HEK293T (cell line): Measurements from ENCODE around the gene OR10S1.

Experiments
- CTCF ChIA-PET: fragments of 350-600 bp; formaldehyde crosslinking; extraction: SDS; loops from one replicate; lab custom pipeline; 2021; ENCODE audit warnings: antibody characterized with exemption, inconsistent platforms; lab: Yijun Ruan, JAX
- POLR2A ChIA-PET: fragments of 350-600 bp; formaldehyde crosslinking; extraction: SDS; loops from one replicate; lab custom pipeline; 2020; ENCODE audit warnings: antibody characterized with exemption, inconsistent platforms; lab: Yijun Ruan, JAX
- DNase-seq: peaks from one replicate; pipeline ENCODE4 v3.0.0; 2012; ENCODE audit warnings: mixed read lengths; ENCODE audit errors: extremely low spot score
- ARNT ChIP-seq: fragments of 450-650 bp; IDR thresholded peaks from 2 replicates; pipeline ENCODE4 v1.6.1; 2017; ENCODE audit warnings: mild to moderate bottlenecking
- BHLHE40 ChIP-seq: fragments of 450-650 bp; IDR thresholded peaks from 2 replicates; pipeline ENCODE4 v1.6.1; 2016; ENCODE audit warnings: mild to moderate bottlenecking, moderate library complexity, borderline replicate concordance
- CTBP1 ChIP-seq: fragments of 450-650 bp; IDR thresholded peaks from 2 replicates; pipeline ENCODE4 v1.6.1; 2016; ENCODE audit warnings: borderline replicate concordance
- ELF4 ChIP-seq: fragments of 450-650 bp; IDR thresholded peaks from 2 replicates; pipeline ENCODE4 v1.6.1; 2017; ENCODE audit warnings: antibody characterized with exemption
- FOXA1 ChIP-seq: fragments of 450-650 bp; IDR thresholded peaks from 2 replicates; pipeline ENCODE4 v1.6.1; 2016; ENCODE audit warnings: mild to moderate bottlenecking
- FOXK2 ChIP-seq: fragments of 450-650 bp; IDR thresholded peaks from 2 replicates; pipeline ENCODE4 v1.6.1; 2016; ENCODE audit warnings: mild to moderate bottlenecking
- FOXM1 ChIP-seq: fragments of 450-650 bp; IDR thresholded peaks from 2 replicates; pipeline ENCODE4 v1.6.1; 2017; ENCODE audit warnings: mild to moderate bottlenecking, borderline replicate concordance
- HDGF ChIP-seq: fragments of 450-650 bp; IDR thresholded peaks from 2 replicates; pipeline ENCODE4 v1.6.1; 2017; ENCODE audit warnings: antibody characterized with exemption, borderline replicate concordance
- L3MBTL2 ChIP-seq: fragments of 450-650 bp; conservative IDR thresholded peaks from 2 replicates; pipeline ENCODE4 v1.6.1; 2016; ENCODE audit warnings: mild to moderate bottlenecking
- LEF1 ChIP-seq: fragments of 450-650 bp; IDR thresholded peaks from 2 replicates; pipeline ENCODE4 v1.6.1; 2017; ENCODE audit warnings: mild to moderate bottlenecking, borderline replicate concordance
- NFRKB ChIP-seq: fragments of 450-650 bp; IDR thresholded peaks from 2 replicates; pipeline ENCODE4 v1.6.1; 2016; ENCODE audit warnings: mild to moderate bottlenecking, moderate library complexity
- PKNOX1 ChIP-seq: fragments of 450-650 bp; IDR thresholded peaks from 2 replicates; pipeline ENCODE4 v1.6.1; 2016
- SP1 ChIP-seq: fragments of 450-650 bp; IDR thresholded peaks from 2 replicates; pipeline ENCODE4 v1.6.1; 2017
- SUZ12 ChIP-seq: fragments of 450-650 bp; IDR thresholded peaks from 2 replicates; pipeline ENCODE4 v1.6.1; 2016; ENCODE audit warnings: mild to moderate bottlenecking
- TARDBP ChIP-seq: fragments of 450-650 bp; IDR thresholded peaks from 2 replicates; pipeline ENCODE4 v1.6.1; 2016
- ZNF384 ChIP-seq: fragments of 450-650 bp; IDR thresholded peaks from 2 replicates; pipeline ENCODE4 v1.6.1; 2016

Gene OR10S1

GRCh38 chr11:123973816-123974215, 3.8 kb downstream of the OR10S1 start:
- no peak for DNase-seq
- POLR2A ChIA-PET: no interaction called here
- TF ChIP-seq FOXA1 (no peak), ZNF384 (no peak), LEF1 (no peak), BHLHE40 (no peak), FOXK2 (no peak), HDGF (no peak), ELF4 (no peak), TARDBP (no peak), NFRKB (no peak), L3MBTL2 (no peak), CTBP1 (no peak), ARNT (no peak), FOXM1 (no peak)
- CTCF ChIA-PET: no interaction called here

- POLR2A ChIA-PET: no interaction called here
- DNase-seq: no peak
- CTCF ChIA-PET: interaction anchor here (0.6 kb wide), 1 partner anchor 9 kb away, joined by 3 read pairs; no protein-coding TSS in a partner anchor
- TF ChIP-seq CTBP1 (no peak), FOXA1 (no peak)
Measured at GRCh38 chr11:123956752-123957151, 20.8 kb downstream of the OR10S1 start.

GRCh38 chr11:123945132-123945531, 32.4 kb downstream of the OR10S1 start:
- no peak for DNase-seq
- ChIA-PET CTCF (no interaction called here), POLR2A (no interaction called here)
- TF ChIP-seq TARDBP (no peak), HDGF (no peak), SP1 (no peak), CTBP1 (no peak), FOXK2 (no peak), NFRKB (no peak), ZNF384 (no peak), ELF4 (no peak), PKNOX1 (no peak), L3MBTL2 (no peak), ARNT (no peak), FOXM1 (no peak), FOXA1 (no peak), BHLHE40 (no peak), LEF1 (no peak), SUZ12 (no peak)

GRCh38 chr11:123943738-123944137, 33.8 kb downstream of the OR10S1 start, which contains the start of gene OR6T1:
OR6T1 (minus strand) TSS chr11:123943838; CDS start chr11:123943838, 0 bp downstream.
- ChIA-PET CTCF (no interaction called here), POLR2A (no interaction called here)
- TF ChIP-seq ZNF384 (no peak), TARDBP (no peak), LEF1 (no peak), ARNT (no peak), NFRKB (no peak), PKNOX1 (no peak), FOXK2 (no peak), FOXM1 (no peak), ELF4 (no peak), BHLHE40 (no peak), SUZ12 (no peak), FOXA1 (no peak), HDGF (no peak), L3MBTL2 (no peak), SP1 (no peak), CTBP1 (no peak)
- DNase-seq: no peak

- no peak for DNase-seq
- ChIA-PET POLR2A (no interaction called here), CTCF (no interaction called here)
- TF ChIP-seq ZNF384 (no peak), ELF4 (no peak), FOXM1 (no peak), LEF1 (no peak), FOXA1 (no peak), CTBP1 (no peak), BHLHE40 (no peak), L3MBTL2 (no peak), NFRKB (no peak), SP1 (no peak), SUZ12 (no peak), FOXK2 (no peak), TARDBP (no peak), ARNT (no peak)
Measured at GRCh38 chr11:123942413-123942812, 35.2 kb downstream of the OR10S1 start.

- TF ChIP-seq BHLHE40: no peak
- TF ChIP-seq SP1: no peak
- TF ChIP-seq NFRKB: no peak
- TF ChIP-seq ZNF384: no peak
- no peak for TF ChIP-seq PKNOX1
- TF ChIP-seq ARNT: no peak
- no peak for TF ChIP-seq FOXK2
- TF ChIP-seq HDGF: no peak
- TF ChIP-seq FOXA1: no peak
- no peak for TF ChIP-seq LEF1
- no peak for TF ChIP-seq SUZ12
- TF ChIP-seq FOXM1: no peak
- no peak for TF ChIP-seq L3MBTL2
- CTCF ChIA-PET: no interaction called here
- POLR2A ChIA-PET: no interaction called here
- DNase-seq: no peak
Measured at GRCh38 chr11:123939317-123939716, 38.3 kb downstream of the OR10S1 start, which contains the start of gene OR4D5. OR4D5 (plus strand) TSS chr11:123939617; CDS start chr11:123939617, 0 bp downstream.
